Endothelial cell of umbilical vein (primary cell): ENCODE measurements around the gene ZC2HC1C. TPM values are rescaled to one million over a fixed set of nuclear protein-coding genes. Genes with fewer than 3 reads are reported as not detected.

Experiments used
- BruUV-seq: library from RNA; stranded (reverse); fragments of 400-500 nt; replicated peaks from 2 replicates; lab custom pipeline; 2021; lab: Mats Ljungman, UMichigan
- CTCF ChIA-PET: fragments of 300-600, 350-600 bp; sonication (Branson Sonifier 250); formaldehyde crosslinking; loops from one replicate; lab custom pipeline; 2021; ENCODE audit warnings: antibody characterized with exemption, inconsistent platforms; lab: Charles Lee
- POLR2A ChIA-PET: fragments of 300-600, 350-600 bp; sonication (Branson Sonifier 250); formaldehyde crosslinking; loops from one replicate; lab custom pipeline; 2021; ENCODE audit warnings: antibody characterized with exemption, inconsistent platforms; lab: Charles Lee
- DNase-seq: peaks from one replicate; pipeline ENCODE4 v3.0.0-alpha.2; 2011; ENCODE audit warnings: low read depth, low spot score
- FAIRE-seq: peaks from 2 replicates; lab custom pipeline; 2011; peaks lifted over from hg19 to GRCh38; lab: Jason Lieb, UNC
- H2AFZ ChIP-seq: 2 replicates; pipeline ENCODE4 v1.6.0; 2012; ENCODE audit warnings: low read depth, low read length, control low read depth, inconsistent platforms
- H3K27ac ChIP-seq: 2 replicates; pipeline ENCODE4 v1.5.1; 2011; ENCODE audit warnings: low read depth, mild to moderate bottlenecking, control low read depth, low read length, moderate library complexity; ENCODE audit not compliant: insufficient read depth
- H3K27me3 ChIP-seq, 2 experiments: 2 replicates each; pipeline versions ENCODE4 v1.6.0 to v1.6.1; 2011; ENCODE audit warnings: low read length in 2 of 2, mixed read lengths in 1 of 2; ENCODE audit not compliant: control insufficient read depth in 2 of 2, insufficient read depth in 2 of 2
- H3K36me3 ChIP-seq, 2 experiments: 2 replicates in 1 of 2; 3 replicates in 1 of 2; pipeline ENCODE4 v1.5.1; 2011; ENCODE audit warnings: low read length in 2 of 2, mild to moderate bottlenecking in 1 of 2, moderate library complexity in 1 of 2; ENCODE audit not compliant: control insufficient read depth in 2 of 2, insufficient read depth in 2 of 2; ENCODE audit errors: extremely low read depth in 1 of 2
- H3K4me1 ChIP-seq: 3 replicates; pipeline ENCODE4 v1.5.1; 2011; ENCODE audit warnings: mild to moderate bottlenecking, low read length; ENCODE audit not compliant: control insufficient read depth, insufficient read depth; ENCODE audit errors: extremely low read depth
- H3K4me2 ChIP-seq: 2 replicates; pipeline ENCODE4 v1.6.1; 2011; ENCODE audit warnings: low read length, control low read depth, mixed read lengths; ENCODE audit not compliant: insufficient read depth
- H3K4me3 ChIP-seq, 3 experiments: fragments of 200-600 bp in 1 of 3; sonication (generic), shearing (Covaris generic) in 1 of 3; replicated peaks in 1 of 3; 2 replicates each; pipeline ENCODE4 v1.5.1; 2011 to 2016; ENCODE audit warnings: control low read depth in 3 of 3, low read length in 3 of 3, mild to moderate bottlenecking in 2 of 3, inconsistent platforms in 1 of 3, low read depth in 1 of 3, moderate library complexity in 1 of 3; ENCODE audit not compliant: insufficient read depth in 1 of 3
- H3K79me2 ChIP-seq: 2 replicates; pipeline ENCODE4 v1.6.0; 2012; ENCODE audit warnings: low read length, inconsistent platforms; ENCODE audit not compliant: control insufficient read depth, insufficient read depth
- H3K9ac ChIP-seq: replicated peaks from 2 replicates; pipeline ENCODE3; 2011; ENCODE audit warnings: low read length, control low read depth; ENCODE audit not compliant: insufficient read depth; ENCODE audit errors: extremely low read depth
- H3K9me1 ChIP-seq: replicated peaks from 3 replicates; pipeline ENCODE4 v1.6.0; 2011; ENCODE audit warnings: mild to moderate bottlenecking, low read length; ENCODE audit not compliant: control insufficient read depth, insufficient read depth; ENCODE audit errors: extremely low read depth
- H3K9me3 ChIP-seq: replicated peaks from 2 replicates; pipeline ENCODE4 v1.5.1; 2012; ENCODE audit warnings: low read length, inconsistent platforms; ENCODE audit not compliant: control insufficient read depth, insufficient read depth
- H4K20me1 ChIP-seq: replicated peaks from 2 replicates; pipeline ENCODE3; 2011; ENCODE audit warnings: mild to moderate bottlenecking, low read length; ENCODE audit not compliant: control insufficient read depth, insufficient read depth; ENCODE audit errors: extremely low read depth
- MYC ChIP-seq: IDR thresholded peaks from one replicate; pipeline ENCODE4 v1.6.1; 2011; ENCODE audit warnings: mild to moderate bottlenecking, low read depth, low read length
- POLR2A ChIP-seq: IDR thresholded peaks from 2 replicates; pipeline ENCODE4 v1.6.1; 2012; ENCODE audit warnings: low read depth, mild to moderate bottlenecking, control low read depth, low read length
- POLR2AphosphoS5 ChIP-seq: IDR thresholded peaks from 2 replicates; pipeline ENCODE4 v1.6.1; 2012; ENCODE audit warnings: low read depth, mild to moderate bottlenecking, control low read depth, low read length, moderate library complexity; ENCODE audit not compliant: insufficient read depth
- dilution Hi-C: fragments of 300-500 bp; cut with MboI; formaldehyde crosslinking; loops from one replicate; pipeline ENCODE4 v1.15.0; 2019; ENCODE audit warnings: low sequenced_read_pairs; ENCODE audit not compliant: extremely low pct_ligation_motif_present
- intact Hi-C: fragments of 100-400 bp; cut with micrococcal nuclease; formaldehyde crosslinking; loops from one replicate; pipeline ENCODE4 v1.10.0; 2022
- polyA plus RNA-seq, 4 experiments: library from polyadenylated mRNA; depleted of rRNA in 3 of 4; stranded (reverse) in 3 of 4; unstranded in 1 of 4; fragments of >200 nt; gene quantifications; 2 replicates each; pipeline versions ENCODE4 v1.2.1 to v1.2.3, GENCODE V29; 2011 to 2012; ENCODE audit warnings: missing spikeins in 1 of 4
- total RNA-seq: library from RNA; stranded (reverse); gene quantifications from 2 replicates; pipeline ENCODE4 v1.2.3, GENCODE V29; 2021
- TF ChIP-seq, protein P1 (sequence below): IDR thresholded peaks from 2 replicates; pipeline ENCODE4 v1.6.1; 2011; ENCODE audit not compliant: insufficient read depth, insufficient read length

The ZC2HC1C gene
- total and polyA plus RNA-seq, 2 donors (not counting 3 experiments of a cell fraction or from before 2014, with no cell fraction given), result 0.84 to 0.91 TPM

DNA sequence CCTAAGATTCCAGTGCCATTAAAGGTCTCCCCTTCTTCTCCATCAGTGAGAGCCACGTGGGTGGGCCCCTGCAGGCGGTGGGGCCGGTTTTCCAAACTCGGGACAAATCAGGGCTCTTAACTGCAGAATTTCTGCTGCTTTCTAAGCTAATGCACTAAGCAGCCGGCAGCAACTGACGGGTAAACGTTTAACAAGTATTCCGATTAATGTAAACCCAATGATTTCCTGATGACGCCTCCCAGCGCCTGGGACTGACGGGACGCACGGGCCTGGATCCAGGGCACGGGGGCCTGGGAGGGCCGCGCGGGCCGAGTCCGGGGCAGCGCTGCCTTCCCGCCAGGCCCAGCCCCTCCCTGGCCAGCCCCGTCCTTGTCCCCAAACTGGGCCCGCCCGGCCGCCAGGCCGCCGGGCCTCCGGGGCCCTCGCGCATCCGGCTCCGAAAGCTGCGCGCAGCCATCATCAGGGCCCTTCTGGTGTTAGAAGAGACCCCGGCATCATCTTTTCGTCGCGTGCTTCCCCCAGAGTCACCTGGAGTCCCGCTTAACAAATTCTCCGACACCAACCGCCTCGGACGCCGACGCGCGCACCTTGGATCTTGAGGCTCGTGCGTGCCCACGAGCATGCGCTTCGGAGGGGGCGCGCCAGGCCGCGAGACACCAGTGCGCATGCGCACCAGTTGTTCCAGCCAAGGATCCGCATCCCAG lies 18.4 kb upstream of the ZC2HC1C start, which contains the start of gene MLH3:
MLH3 (minus strand) TSS at position 616 of the 704 bp plus-strand sequence. CDS start 1,812 bp downstream, outside the sequence.
- Histone ChIP-seq H3K27ac (peak within 1 kb of the TSS; percentile 50), H3K4me3 (peak within 1 kb of the TSS; percentile 21 to 47 (median 38)), H3K9me3 (no peaks in the 10 kb centered on the region), H3K9ac (peak within 1 kb of the TSS; percentile 73), H3K4me2 (peak within 1 kb of the TSS; percentile 19), H3K79me2 (peaks cover 5% of the 10 kb centered on the region), H2AFZ (peak within 1 kb of the TSS; percentile 72), H3K9me1 (no peaks in the 10 kb centered on the region), H3K4me1 (peaks cover 11% of the 10 kb centered on the region), H4K20me1 (no peaks in the 10 kb centered on the region), H3K36me3 (no peaks in the 10 kb centered on the region), H3K27me3 (no peaks in the 10 kb centered on the region)
- ChIA-PET CTCF (interaction anchor here (0.7 to 1.5 kb wide), 4 partner anchors 11 to 28 kb away, joined by 3 read pairs; no protein-coding TSS in a partner anchor), POLR2A (no interaction called here)
- TF ChIP-seq, protein P1, sequence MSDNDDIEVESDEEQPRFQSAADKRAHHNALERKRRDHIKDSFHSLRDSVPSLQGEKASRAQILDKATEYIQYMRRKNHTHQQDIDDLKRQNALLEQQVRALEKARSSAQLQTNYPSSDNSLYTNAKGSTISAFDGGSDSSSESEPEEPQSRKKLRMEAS, result peak; percentile 57
- no peak for TF ChIP-seq MYC
- TF ChIP-seq POLR2A, result peak; percentile 68
- peak; percentile 77 for TF ChIP-seq POLR2AphosphoS5
- dilution Hi-C loops (no loop called here), intact Hi-C loops (loop anchor here (1.0 kb wide), 1 partner anchor 8 kb away; no protein-coding TSS in a partner anchor)
- DNase-seq, result peak; percentile 85
- FAIRE-seq, result peak; percentile 64
- TSS peak; percentile 45 for BruUV-seq

DNA sequence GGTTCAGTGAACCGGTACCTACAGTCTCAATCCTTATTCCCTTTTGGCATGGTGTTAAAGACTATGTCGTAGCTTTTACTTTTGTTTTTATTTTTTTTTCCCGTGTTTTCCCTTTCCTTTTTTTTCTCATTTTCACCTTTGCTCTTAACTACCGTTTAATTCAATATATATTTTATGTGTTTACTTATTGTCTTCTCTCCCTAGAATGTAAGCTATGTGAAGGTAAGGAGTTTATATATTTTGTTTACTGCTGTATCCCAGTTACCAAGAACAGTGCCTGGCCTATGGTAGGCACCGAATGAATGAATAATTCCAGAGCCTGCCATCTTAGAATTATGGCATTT lies 17.9 kb upstream of the ZC2HC1C start:
- FAIRE-seq (no peak), DNase-seq (no peak)
- Histone ChIP-seq H3K9ac (no peak overlapping the region), H3K9me1 (no peaks in the 10 kb centered on the region), H2AFZ (no peak overlapping the region), H3K4me1 (peaks cover 8% of the 10 kb centered on the region), H3K4me2 (no peak overlapping the region), H3K9me3 (no peaks in the 10 kb centered on the region), H3K4me3 (peak overlapping the region in 1 of 3 experiments; percentile 47), H4K20me1 (no peaks in the 10 kb centered on the region), H3K27me3 (no peaks in the 10 kb centered on the region), H3K36me3 (no peaks in the 10 kb centered on the region), H3K27ac (no peak overlapping the region), H3K79me2 (peaks cover 7% of the 10 kb centered on the region)
- BruUV-seq, result no TSS peak
- POLR2A ChIA-PET, result interaction anchor here (0.7 kb wide), 2 partner anchors 128 to 247 kb away, joined by 4 to 7 read pairs; no protein-coding TSS in a partner anchor
- no peak for TF ChIP-seq MYC
- no peak for TF ChIP-seq POLR2A
- intact Hi-C loops, result loop anchor here (1.0 kb wide), 1 partner anchor 8 kb away; no protein-coding TSS in a partner anchor
- CTCF ChIA-PET, result interaction anchor here (0.7 to 1.1 kb wide), 3 partner anchors 10 to 35 kb away, joined by 3 read pairs; no protein-coding TSS in a partner anchor
- dilution Hi-C loops, result no loop called here
